ENCODE data around the gene SPATA2L.
A peak's percentile ranks its signal among the peaks of the same experiment; 100 is the strongest.
"Not testable (repeated sequence)": the region's sequence is repeated elsewhere in the genome, so short reads cannot be mapped to it uniquely, and the experiment has no call there.

The SPATA2L gene

GRCh38 chr16:89706518-89707260, 5.2 kb upstream of the SPATA2L start:
- H3K4me3 ChIP-seq (ENCODE audit: low read length) = no peak overlapping the region
- TF ChIP-seq, protein P1, sequence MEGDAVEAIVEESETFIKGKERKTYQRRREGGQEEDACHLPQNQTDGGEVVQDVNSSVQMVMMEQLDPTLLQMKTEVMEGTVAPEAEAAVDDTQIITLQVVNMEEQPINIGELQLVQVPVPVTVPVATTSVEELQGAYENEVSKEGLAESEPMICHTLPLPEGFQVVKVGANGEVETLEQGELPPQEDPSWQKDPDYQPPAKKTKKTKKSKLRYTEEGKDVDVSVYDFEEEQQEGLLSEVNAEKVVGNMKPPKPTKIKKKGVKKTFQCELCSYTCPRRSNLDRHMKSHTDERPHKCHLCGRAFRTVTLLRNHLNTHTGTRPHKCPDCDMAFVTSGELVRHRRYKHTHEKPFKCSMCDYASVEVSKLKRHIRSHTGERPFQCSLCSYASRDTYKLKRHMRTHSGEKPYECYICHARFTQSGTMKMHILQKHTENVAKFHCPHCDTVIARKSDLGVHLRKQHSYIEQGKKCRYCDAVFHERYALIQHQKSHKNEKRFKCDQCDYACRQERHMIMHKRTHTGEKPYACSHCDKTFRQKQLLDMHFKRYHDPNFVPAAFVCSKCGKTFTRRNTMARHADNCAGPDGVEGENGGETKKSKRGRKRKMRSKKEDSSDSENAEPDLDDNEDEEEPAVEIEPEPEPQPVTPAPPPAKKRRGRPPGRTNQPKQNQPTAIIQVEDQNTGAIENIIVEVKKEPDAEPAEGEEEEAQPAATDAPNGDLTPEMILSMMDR (conservative IDR thresholded peaks at IDR 0.05; ENCODE audit: low read length) = no peak
- no peak for DNase-seq (ENCODE audit: low read depth)

- H3K4me3 ChIP-seq (ENCODE audit: low read length) = no peak overlapping the region
- TF ChIP-seq, protein P1 (conservative IDR thresholded peaks at IDR 0.05; ENCODE audit: low read length) = no peak
- DNase-seq (ENCODE audit: low read depth) = no peak
Measured at GRCh38 chr16:89705006-89705405, 3.5 kb upstream of the SPATA2L start.

DNA sequence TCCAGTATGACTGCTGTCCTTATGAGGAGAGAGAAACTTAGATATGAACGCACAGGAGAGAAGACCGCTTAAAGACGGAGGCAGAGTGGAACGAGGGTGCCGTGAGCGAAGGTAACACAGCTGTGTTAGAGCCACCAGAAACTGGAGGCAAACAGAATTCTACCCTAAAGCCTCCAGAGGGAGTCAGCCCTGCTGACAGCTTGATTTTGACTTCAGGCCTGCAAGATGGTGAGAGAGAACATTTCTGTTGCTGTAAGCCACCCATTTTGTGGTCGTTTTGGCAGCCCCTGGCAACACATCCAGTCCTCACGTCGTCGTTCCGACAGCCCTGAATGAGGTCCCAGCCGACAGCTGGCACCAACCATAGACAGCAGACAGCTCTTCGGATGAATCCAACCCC, 2.8 kb upstream of the SPATA2L start:
- H3K4me3 ChIP-seq (ENCODE audit: low read length) = no peak overlapping the region
- DNase-seq (ENCODE audit: low read depth) = no peak
- TF ChIP-seq, protein P1 (conservative IDR thresholded peaks at IDR 0.05; ENCODE audit: low read length) = 0 out of 2 replicates have a peak, but pooled peaks have one; percentile 4

- TF ChIP-seq, protein P1 (conservative IDR thresholded peaks at IDR 0.05; ENCODE audit: low read length) = 0 out of 2 replicates have a peak, but pooled peaks have one; percentile 4
- DNase-seq (ENCODE audit: low read depth) = no peak
- H3K4me3 ChIP-seq (ENCODE audit: low read length) = peak overlapping the region; percentile 77
Measured at GRCh38 chr16:89700649-89701424, 668 bp downstream of the SPATA2L start.

DNA sequence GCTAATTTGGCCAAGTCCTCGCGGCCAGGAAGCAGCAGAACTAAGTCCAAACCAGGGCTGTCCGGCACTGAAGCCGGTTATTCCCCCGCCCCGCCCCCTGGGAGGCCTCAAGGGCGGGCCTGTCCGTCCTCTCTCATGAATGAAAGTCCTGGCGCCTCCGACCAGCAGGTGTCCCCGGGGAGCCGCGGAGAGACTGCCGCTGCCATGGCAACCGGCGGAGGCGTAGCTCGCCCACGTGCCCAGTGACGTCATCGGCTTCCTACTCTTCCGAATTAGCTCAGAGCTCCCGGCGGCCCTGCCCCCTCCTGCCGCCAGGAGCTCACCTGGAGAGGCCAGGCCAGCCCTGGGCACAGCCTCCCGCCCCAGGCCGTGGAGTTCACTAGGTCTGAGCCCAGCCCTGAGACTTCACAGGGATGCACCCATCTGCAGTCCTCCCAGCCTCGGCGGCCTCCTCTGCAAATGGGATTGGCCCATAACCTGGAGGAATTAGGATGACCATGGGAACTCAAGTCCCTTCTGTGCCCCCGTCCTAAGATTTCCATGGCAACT, 1.3 kb downstream of the SPATA2L start:
- TF ChIP-seq, protein P1 (conservative IDR thresholded peaks at IDR 0.05; ENCODE audit: low read length) = peak; percentile 45
- DNase-seq (ENCODE audit: low read depth) = peak; percentile 95

GRCh38 chr16:89699629-89700099, 1.8 kb downstream of the SPATA2L start:
- not testable (repeated sequence) for H3K4me3 ChIP-seq (ENCODE audit: low read length); DNase-seq (ENCODE audit: low read depth)

More for the DNA sequence above, 1.3 kb downstream of the SPATA2L start:
- peak overlapping the region; percentile 77 for H3K4me3 ChIP-seq (ENCODE audit: low read length)

- not testable (repeated sequence) for H3K4me3 ChIP-seq (ENCODE audit: low read length); DNase-seq (ENCODE audit: low read depth)
Measured at GRCh38 chr16:89698717-89699116, 2.8 kb downstream of the SPATA2L start.
